ENCODE measurements around the gene CNIH3.

CNIH3 gene

GRCh38 chr1:224616756-224617409 lies 766 bp downstream of the CNIH3 start:
- DNase-seq (ENCODE audit: low read depth in 2 of 2): no peak

GRCh38 chr1:224617410-224618355 lies 1.6 kb downstream of the CNIH3 start:
- no peak for DNase-seq (ENCODE audit: low read depth in 2 of 2)

GRCh38 chr1:224619209-224619608 lies 3.1 kb downstream of the CNIH3 start:
- no peak for DNase-seq (ENCODE audit: low read depth in 2 of 2)

GRCh38 chr1:224620105-224620504 lies 4.0 kb downstream of the CNIH3 start:
- DNase-seq (ENCODE audit: low read depth in 2 of 2): no peak

GRCh38 chr1:224621813-224622682 lies 5.9 kb downstream of the CNIH3 start:
- DNase-seq (ENCODE audit: low read depth in 2 of 2): no peak

GRCh38 chr1:224622831-224623230 lies 6.7 kb downstream of the CNIH3 start:
- DNase-seq (ENCODE audit: low read depth in 2 of 2): no peak

- DNase-seq (ENCODE audit: low read depth in 2 of 2): no peak
These were observed 7.2 kb downstream of the CNIH3 start for GRCh38 chr1:224623310-224623714.

- DNase-seq (ENCODE audit: low read depth in 2 of 2): peak; percentile 40 to 51
These were observed 7.7 kb downstream of the CNIH3 start for GRCh38 chr1:224623743-224624333.

GRCh38 chr1:224624432-224624831 lies 8.3 kb downstream of the CNIH3 start:
- DNase-seq (ENCODE audit: low read depth in 2 of 2): no peak

- no peak for DNase-seq (ENCODE audit: low read depth in 2 of 2)
These were observed 9.9 kb downstream of the CNIH3 start for GRCh38 chr1:224626042-224626441.

GRCh38 chr1:224629965-224630364 lies 13.8 kb downstream of the CNIH3 start:
- no peak for DNase-seq (ENCODE audit: low read depth in 2 of 2)

GRCh38 chr1:224631462-224632115 lies 15.5 kb downstream of the CNIH3 start:
- no peak for DNase-seq (ENCODE audit: low read depth in 2 of 2)

GRCh38 chr1:224632381-224632871 lies 16.3 kb downstream of the CNIH3 start:
- no peak for DNase-seq (ENCODE audit: low read depth in 2 of 2)

- DNase-seq (ENCODE audit: low read depth in 2 of 2): no peak
These were observed 16.8 kb downstream of the CNIH3 start for GRCh38 chr1:224632921-224633321.

- DNase-seq (ENCODE audit: low read depth in 2 of 2): no peak
These were observed 19.2 kb downstream of the CNIH3 start for GRCh38 chr1:224635356-224635755.

- no peak for DNase-seq (ENCODE audit: low read depth in 2 of 2)
These were observed 21.4 kb downstream of the CNIH3 start for GRCh38 chr1:224637515-224637914.

GRCh38 chr1:224637936-224638335 lies 21.8 kb downstream of the CNIH3 start:
- no peak for DNase-seq (ENCODE audit: low read depth in 2 of 2)

GRCh38 chr1:224639426-224639975 lies 23.4 kb downstream of the CNIH3 start:
- no peak for DNase-seq (ENCODE audit: low read depth in 2 of 2)

GRCh38 chr1:224640018-224640417 lies 23.9 kb downstream of the CNIH3 start:
- DNase-seq (ENCODE audit: low read depth in 2 of 2): no peak

GRCh38 chr1:224640587-224640986 lies 24.5 kb downstream of the CNIH3 start:
- no peak for DNase-seq (ENCODE audit: low read depth in 2 of 2)

- no peak for DNase-seq (ENCODE audit: low read depth in 2 of 2)
These were observed 24.9 kb downstream of the CNIH3 start for GRCh38 chr1:224641030-224641429.
